DND-41 (cell line): ENCODE measurements around the gene NT5C1A.

Source experiments
- EZH2 ChIP-seq: IDR thresholded peaks from 3 replicates; pipeline ENCODE4 v1.6.1; 2012; ENCODE audit warnings: borderline replicate concordance, low read depth, mild to moderate bottlenecking, moderate library complexity, low read length, inconsistent platforms; ENCODE audit not compliant: severe bottlenecking
- TF ChIP-seq, protein P1 (sequence below): IDR thresholded peaks from 2 replicates; pipeline ENCODE4 v1.5.1; 2012; ENCODE audit warnings: borderline replicate concordance, low read length, moderate library complexity, mild to moderate bottlenecking; ENCODE audit not compliant: poor library complexity, severe bottlenecking; ENCODE audit errors: extremely low read depth

DNA sequence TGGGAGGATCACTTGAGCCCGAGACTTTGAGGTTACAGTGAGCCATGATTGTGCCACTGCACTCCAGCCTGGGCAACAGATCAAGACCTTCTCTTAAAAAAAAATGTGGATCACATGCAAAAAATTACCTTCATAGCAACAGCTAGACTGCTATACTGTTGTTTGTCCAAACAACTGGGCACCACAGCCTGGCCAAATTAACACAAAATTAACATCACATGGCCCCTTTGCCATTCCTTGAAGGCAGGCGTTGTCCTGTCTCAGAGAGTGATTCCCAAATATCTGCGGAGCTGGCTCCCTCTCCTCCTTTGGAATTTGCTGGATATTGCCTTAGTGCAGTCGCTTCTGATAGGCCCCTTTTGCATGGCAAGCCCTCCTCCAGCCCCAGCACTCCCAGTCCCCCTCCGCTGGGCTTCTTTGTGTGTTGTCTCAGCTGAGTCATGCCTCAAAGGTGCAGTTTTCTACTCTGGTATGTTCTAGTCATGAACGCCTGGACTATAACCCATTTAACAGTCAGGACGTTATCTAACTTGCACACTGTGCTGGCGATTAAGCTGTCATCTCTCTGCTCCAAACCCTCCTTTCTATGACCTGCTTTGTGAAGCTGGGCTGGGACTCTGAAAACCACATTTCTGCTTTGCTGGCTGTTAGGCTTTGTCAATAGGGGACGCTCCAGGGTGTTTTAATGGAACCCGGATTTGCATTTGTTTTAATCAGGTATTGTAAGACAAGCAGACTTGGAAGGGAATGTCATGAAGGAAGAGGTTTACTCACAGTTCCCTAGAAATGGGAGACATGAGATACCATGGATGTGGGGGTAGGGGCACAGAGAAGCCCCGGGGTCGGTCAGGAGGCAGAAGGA, 39.4 kb upstream of the NT5C1A start:
- TF ChIP-seq, protein P1, sequence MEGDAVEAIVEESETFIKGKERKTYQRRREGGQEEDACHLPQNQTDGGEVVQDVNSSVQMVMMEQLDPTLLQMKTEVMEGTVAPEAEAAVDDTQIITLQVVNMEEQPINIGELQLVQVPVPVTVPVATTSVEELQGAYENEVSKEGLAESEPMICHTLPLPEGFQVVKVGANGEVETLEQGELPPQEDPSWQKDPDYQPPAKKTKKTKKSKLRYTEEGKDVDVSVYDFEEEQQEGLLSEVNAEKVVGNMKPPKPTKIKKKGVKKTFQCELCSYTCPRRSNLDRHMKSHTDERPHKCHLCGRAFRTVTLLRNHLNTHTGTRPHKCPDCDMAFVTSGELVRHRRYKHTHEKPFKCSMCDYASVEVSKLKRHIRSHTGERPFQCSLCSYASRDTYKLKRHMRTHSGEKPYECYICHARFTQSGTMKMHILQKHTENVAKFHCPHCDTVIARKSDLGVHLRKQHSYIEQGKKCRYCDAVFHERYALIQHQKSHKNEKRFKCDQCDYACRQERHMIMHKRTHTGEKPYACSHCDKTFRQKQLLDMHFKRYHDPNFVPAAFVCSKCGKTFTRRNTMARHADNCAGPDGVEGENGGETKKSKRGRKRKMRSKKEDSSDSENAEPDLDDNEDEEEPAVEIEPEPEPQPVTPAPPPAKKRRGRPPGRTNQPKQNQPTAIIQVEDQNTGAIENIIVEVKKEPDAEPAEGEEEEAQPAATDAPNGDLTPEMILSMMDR: no peak
- no peak for TF ChIP-seq EZH2
